HEK293 (cell line): ENCODE measurements around the gene FLACC1.
A peak's percentile ranks its signal among the peaks of the same experiment; 100 is the strongest.

Experiments used
- CTCF ChIA-PET: fragments of 350-600 bp; formaldehyde crosslinking; extraction: SDS; loops from one replicate; lab custom pipeline; 2021; ENCODE audit warnings: antibody characterized with exemption; lab: Yijun Ruan, JAX
- POLR2A ChIA-PET: fragments of 300-600 bp; formaldehyde crosslinking; extraction: SDS; loops from one replicate; lab custom pipeline; 2020; ENCODE audit warnings: antibody characterized with exemption, inconsistent platforms; lab: Yijun Ruan, JAX
- H3K27ac ChIP-seq: fragments of 200-500 bp; sonication (Bioruptor generic); 2 replicates; pipeline ENCODE4 v1.5.1; 2014; ENCODE audit warnings: low read depth, low read length, control low read depth, inconsistent platforms; ENCODE audit errors: extremely low read depth
- H3K36me3 ChIP-seq, 2 experiments: fragments of 200-500 bp in 1 of 2; sonication (Bioruptor generic) in 1 of 2; 1 replicate in 1 of 2; 2 replicates in 1 of 2; pipeline ENCODE4 v1.5.1; 2014 to 2017; ENCODE audit warnings: inconsistent platforms in 2 of 2, low read length in 2 of 2; ENCODE audit not compliant: control insufficient read depth in 2 of 2, insufficient read depth in 1 of 2
- H3K4me1 ChIP-seq: fragments of 200-500 bp; sonication (Bioruptor generic); 2 replicates; pipeline ENCODE4 v1.5.1; 2014; ENCODE audit warnings: mild to moderate bottlenecking, low read length, inconsistent platforms; ENCODE audit not compliant: control insufficient read depth, insufficient read depth
- H3K4me3 ChIP-seq: 2 replicates; pipeline ENCODE4 v1.5.1; 2011; ENCODE audit warnings: low read depth, mild to moderate bottlenecking, control low read depth, low read length, moderate library complexity
- H3K9me3 ChIP-seq: fragments of 200-500 bp; sonication (Bioruptor generic); 2 replicates; pipeline ENCODE4 v1.5.1; 2014; ENCODE audit warnings: low read depth, low read length, inconsistent platforms; ENCODE audit not compliant: control insufficient read depth, insufficient read depth
- ATF2 ChIP-seq: fragments of 450-650 bp; formaldehyde crosslinking; IDR thresholded peaks from 2 replicates; pipeline ENCODE4 v1.5.1; 2016; ENCODE audit warnings: missing biosample characterization, missing genetic modification characterization, low read depth
- KLF9 ChIP-seq: fragments of 450-650 bp; formaldehyde crosslinking; IDR thresholded peaks from 2 replicates; pipeline ENCODE4 v1.5.1; 2016; ENCODE audit warnings: missing biosample characterization, missing genetic modification characterization, low read depth
- REST ChIP-seq: fragments of 450-650 bp; formaldehyde crosslinking; IDR thresholded peaks from 2 replicates; pipeline ENCODE4 v1.5.1; 2016; ENCODE audit warnings: missing biosample characterization, missing genetic modification characterization
- SCRT2 ChIP-seq: fragments of 450-650 bp; formaldehyde crosslinking; IDR thresholded peaks from 2 replicates; pipeline ENCODE4 v1.5.1; 2016; ENCODE audit warnings: missing biosample characterization, missing genetic modification characterization
- ZBTB8A ChIP-seq: fragments of 450-650 bp; formaldehyde crosslinking; IDR thresholded peaks from 2 replicates; pipeline ENCODE4 v1.5.1; 2016; ENCODE audit warnings: missing biosample characterization, missing genetic modification characterization
- ZNF239 ChIP-seq: fragments of 450-650 bp; formaldehyde crosslinking; IDR thresholded peaks from 2 replicates; pipeline ENCODE4 v1.5.1; 2016; ENCODE audit warnings: missing biosample characterization, missing genetic modification characterization
- ZNF366 ChIP-seq: fragments of 450-650 bp; formaldehyde crosslinking; conservative IDR thresholded peaks from 2 replicates; pipeline ENCODE4 v1.5.1; 2016; ENCODE audit warnings: missing biosample characterization, missing genetic modification characterization
- ZNF600 ChIP-seq: fragments of 450-650 bp; formaldehyde crosslinking; IDR thresholded peaks from 2 replicates; pipeline ENCODE4 v1.5.1; 2016; ENCODE audit warnings: missing biosample characterization, missing genetic modification characterization
- ZNF776 ChIP-seq: fragments of 450-650 bp; formaldehyde crosslinking; IDR thresholded peaks from 2 replicates; pipeline ENCODE4 v1.5.0; 2017; ENCODE audit warnings: missing biosample characterization, missing genetic modification characterization, borderline replicate concordance
- TF ChIP-seq, protein P1 (sequence below): fragments of 450-650 bp; formaldehyde crosslinking; IDR thresholded peaks from 2 replicates; pipeline ENCODE4 v1.5.1; 2017; ENCODE audit warnings: missing biosample characterization, mild to moderate bottlenecking, missing genetic modification characterization, moderate library complexity
- TF ChIP-seq, protein P2 (sequence below): fragments of 450-650 bp; formaldehyde crosslinking; IDR thresholded peaks from 2 replicates; pipeline ENCODE4 v1.5.1; 2016; ENCODE audit warnings: missing biosample characterization, missing genetic modification characterization

FLACC1 gene

DNA sequence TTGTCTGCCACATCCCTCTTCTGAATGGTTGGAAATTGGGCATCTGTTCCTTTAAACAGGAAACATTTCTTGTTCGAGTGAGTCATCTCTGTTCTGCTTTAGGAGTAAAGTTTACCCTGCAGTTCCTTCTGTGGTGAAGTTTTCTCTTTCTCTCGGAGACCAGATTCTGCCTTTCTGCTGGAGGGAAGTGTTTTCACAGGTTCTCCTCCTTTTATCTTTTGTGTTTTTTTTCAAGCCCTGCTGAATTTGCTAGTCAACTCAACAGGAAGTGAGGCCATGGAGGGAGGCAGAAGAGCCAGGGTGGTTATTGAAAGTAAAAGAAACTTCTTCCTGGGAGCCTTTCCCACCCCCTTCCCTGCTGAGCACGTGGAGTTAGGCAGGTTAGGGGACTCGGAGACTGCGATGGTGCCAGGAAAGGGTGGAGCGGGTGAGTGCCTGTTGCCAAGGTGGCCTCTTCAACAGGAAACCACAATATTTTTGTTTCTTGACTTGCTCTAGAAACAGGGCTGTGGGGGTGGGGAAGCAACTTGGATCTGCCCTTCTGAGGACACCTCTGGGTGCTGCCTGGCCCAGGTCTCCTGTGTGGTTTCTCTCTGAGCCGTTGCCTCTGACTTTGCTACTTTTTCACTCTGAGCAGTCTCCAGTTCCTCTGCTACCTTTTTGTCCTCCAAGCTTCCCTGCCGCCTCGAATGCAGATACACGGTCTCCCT is 99.0 kb downstream of the FLACC1 start (continued):
- TF ChIP-seq ZNF600 = 0 out of 2 replicates have a peak, but pooled peaks have one; percentile 34
- TF ChIP-seq ZNF366 (tag by site-specific recombination) = peak; percentile 71
- TF ChIP-seq REST (tag by site-specific recombination) = 0 out of 2 replicates have a peak, but pooled peaks have one; percentile 18

GRCh38 chr2:201257381-201257955 is 99.7 kb downstream of the FLACC1 start:
- Histone ChIP-seq H3K4me1 (peaks cover 2% of the 10 kb centered on the region; the same call in 1 of the 2 replicates), H3K36me3 (no peaks in the 10 kb centered on the region), H3K9me3 (no peaks in the 10 kb centered on the region), H3K27ac (peak overlapping the region; percentile 89), H3K4me3 (peak overlapping the region; percentile 40)
- ChIA-PET CTCF (interaction anchor here (1.6 kb wide), 1 partner anchor 106 kb away, joined by 3 read pairs; no protein-coding TSS in a partner anchor), POLR2A (interaction anchor here (0.6 kb wide), 1 partner anchor 523 kb away, joined by 4 read pairs; the partner anchor contains the start of gene ALS2)
- TF ChIP-seq, protein P1, sequence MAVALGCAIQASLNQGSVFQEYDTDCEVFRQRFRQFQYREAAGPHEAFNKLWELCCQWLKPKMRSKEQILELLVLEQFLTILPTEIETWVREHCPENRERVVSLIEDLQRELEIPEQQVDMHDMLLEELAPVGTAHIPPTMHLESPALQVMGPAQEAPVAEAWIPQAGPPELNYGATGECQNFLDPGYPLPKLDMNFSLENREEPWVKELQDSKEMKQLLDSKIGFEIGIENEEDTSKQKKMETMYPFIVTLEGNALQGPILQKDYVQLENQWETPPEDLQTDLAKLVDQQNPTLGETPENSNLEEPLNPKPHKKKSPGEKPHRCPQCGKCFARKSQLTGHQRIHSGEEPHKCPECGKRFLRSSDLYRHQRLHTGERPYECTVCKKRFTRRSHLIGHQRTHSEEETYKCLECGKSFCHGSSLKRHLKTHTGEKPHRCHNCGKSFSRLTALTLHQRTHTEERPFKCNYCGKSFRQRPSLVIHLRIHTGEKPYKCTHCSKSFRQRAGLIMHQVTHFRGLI (tag by site-specific recombination) = peak; percentile 52; the same call in 1 of the 2 replicates
- TF ChIP-seq, protein P2, sequence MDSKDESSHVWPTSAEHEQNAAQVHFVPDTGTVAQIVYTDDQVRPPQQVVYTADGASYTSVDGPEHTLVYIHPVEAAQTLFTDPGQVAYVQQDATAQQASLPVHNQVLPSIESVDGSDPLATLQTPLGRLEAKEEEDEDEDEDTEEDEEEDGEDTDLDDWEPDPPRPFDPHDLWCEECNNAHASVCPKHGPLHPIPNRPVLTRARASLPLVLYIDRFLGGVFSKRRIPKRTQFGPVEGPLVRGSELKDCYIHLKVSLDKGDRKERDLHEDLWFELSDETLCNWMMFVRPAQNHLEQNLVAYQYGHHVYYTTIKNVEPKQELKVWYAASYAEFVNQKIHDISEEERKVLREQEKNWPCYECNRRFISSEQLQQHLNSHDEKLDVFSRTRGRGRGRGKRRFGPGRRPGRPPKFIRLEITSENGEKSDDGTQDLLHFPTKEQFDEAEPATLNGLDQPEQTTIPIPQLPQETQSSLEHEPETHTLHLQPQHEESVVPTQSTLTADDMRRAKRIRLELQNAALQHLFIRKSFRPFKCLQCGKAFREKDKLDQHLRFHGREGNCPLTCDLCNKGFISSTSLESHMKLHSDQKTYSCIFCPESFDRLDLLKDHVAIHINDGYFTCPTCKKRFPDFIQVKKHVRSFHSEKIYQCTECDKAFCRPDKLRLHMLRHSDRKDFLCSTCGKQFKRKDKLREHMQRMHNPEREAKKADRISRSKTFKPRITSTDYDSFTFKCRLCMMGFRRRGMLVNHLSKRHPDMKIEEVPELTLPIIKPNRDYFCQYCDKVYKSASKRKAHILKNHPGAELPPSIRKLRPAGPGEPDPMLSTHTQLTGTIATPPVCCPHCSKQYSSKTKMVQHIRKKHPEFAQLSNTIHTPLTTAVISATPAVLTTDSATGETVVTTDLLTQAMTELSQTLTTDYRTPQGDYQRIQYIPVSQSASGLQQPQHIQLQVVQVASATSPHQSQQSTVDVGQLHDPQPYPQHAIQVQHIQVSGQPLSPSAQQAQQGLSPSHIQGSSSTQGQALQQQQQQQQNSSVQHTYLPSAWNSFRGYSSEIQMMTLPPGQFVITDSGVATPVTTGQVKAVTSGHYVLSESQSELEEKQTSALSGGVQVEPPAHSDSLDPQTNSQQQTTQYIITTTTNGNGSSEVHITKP = 0 out of 2 replicates have a peak, but pooled peaks have one; percentile 6
- no peak for TF ChIP-seq ZNF239 (tag by site-specific recombination)
- peak; percentile 68 for TF ChIP-seq ZBTB8A (tag by site-specific recombination)

DNA sequence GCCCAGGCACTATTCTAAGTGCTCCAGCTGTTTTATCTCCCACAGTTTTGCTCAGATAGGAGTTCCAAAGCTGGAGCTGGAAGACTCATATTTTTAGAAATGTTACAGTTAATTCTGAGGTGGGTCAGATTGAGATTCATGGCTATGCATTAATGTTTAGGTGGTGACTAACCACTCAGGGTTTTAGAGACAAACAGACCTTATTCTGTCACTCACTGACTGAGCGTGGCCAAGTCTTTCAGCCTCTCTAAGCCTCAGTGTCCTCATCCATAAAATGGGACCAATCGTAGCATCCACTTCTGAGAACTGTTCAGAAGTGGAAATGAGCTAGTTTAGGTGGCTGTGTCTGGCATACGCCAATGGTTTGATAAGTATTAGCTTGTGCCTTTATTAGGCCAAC is 101.1 kb downstream of the FLACC1 start:
- ChIA-PET POLR2A (no interaction called here), CTCF (interaction anchor here (1.3 kb wide), 1 partner anchor 19 kb away, joined by 5 read pairs; no protein-coding TSS in a partner anchor)
- no peaks in the 10 kb centered on the region for H3K4me1 ChIP-seq
- TF ChIP-seq ATF2 (no peak), KLF9 (tag by site-specific recombination) (no peak), SCRT2 (tag by site-specific recombination) (no peak), ZNF776 (no peak)
- TF ChIP-seq, protein P1 (tag by site-specific recombination) = no peak
- H3K4me3 ChIP-seq = no peak overlapping the region
- no peaks in the 10 kb centered on the region for H3K9me3 ChIP-seq
- no peak overlapping the region for H3K27ac ChIP-seq
- no peaks in the 10 kb centered on the region for H3K36me3 ChIP-seq
